NCI-H2196 (cell line): Measurements from ENCODE around the gene DOCK9.
"Not testable (repeated sequence)": the region's sequence is repeated elsewhere in the genome, so short reads cannot be mapped to it uniquely, and the experiment has no call there.

Source experiments
- DNase-seq: peaks from one replicate; lab custom pipeline; 2025; ENCODE audit not compliant: unreplicated experiment; lab: John Stamatoyannopoulos, UW

The DOCK9 gene

GRCh38 chr13:98779695-98780094, 198.2 kb downstream of the DOCK9 start:
- DNase-seq, result no peak

DNA sequence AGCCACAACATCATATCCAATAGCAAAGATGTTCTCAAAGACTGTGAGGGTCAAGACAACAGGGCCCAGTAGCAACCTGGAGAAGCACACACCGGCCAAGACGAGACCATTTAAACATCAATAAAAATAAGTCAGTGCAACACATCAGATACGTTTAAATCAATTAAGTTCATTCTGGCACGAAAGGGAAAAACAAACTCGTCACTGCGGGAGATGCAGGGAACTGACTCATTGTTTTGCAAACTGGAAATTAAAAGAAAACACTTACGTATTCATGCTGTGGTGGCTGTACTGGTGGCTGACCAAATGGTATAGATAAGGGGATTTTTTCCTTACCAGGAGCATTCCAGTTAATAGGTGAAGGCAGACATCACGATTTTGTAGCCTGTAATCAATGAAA, 199.1 kb downstream of the DOCK9 start:
- DNase-seq, result no peak

DNA sequence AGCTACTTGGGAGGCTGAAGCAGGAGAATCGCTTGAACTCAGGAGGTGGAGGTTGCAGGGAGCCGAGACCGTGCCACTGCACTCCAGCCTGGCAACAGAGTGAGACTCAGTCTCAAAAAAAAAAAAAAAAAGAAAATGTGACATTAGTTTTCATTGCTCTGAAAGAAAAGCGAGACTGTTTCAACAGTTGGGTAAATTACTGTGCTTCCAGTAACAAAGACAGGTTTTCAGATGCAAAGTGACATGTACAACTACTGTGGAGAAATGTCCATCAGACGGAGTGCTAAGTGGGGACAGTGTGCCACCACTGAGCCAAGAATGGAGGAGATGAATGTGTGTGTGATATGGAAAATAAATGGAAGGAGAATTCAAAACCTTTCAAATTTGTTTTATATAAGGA, 201.2 kb downstream of the DOCK9 start:
- no peak for DNase-seq

- no peak for DNase-seq
These were observed 201.8 kb downstream of the DOCK9 start for GRCh38 chr13:98775844-98776598.

- no peak for DNase-seq
These were observed 202.5 kb downstream of the DOCK9 start for GRCh38 chr13:98775386-98775785.

GRCh38 chr13:98774776-98775175, 203.1 kb downstream of the DOCK9 start:
- DNase-seq, result no peak

- DNase-seq, result no peak
These were observed 203.9 kb downstream of the DOCK9 start for GRCh38 chr13:98773921-98774320.

GRCh38 chr13:98772794-98773452, 204.9 kb downstream of the DOCK9 start:
- no peak for DNase-seq

DNA sequence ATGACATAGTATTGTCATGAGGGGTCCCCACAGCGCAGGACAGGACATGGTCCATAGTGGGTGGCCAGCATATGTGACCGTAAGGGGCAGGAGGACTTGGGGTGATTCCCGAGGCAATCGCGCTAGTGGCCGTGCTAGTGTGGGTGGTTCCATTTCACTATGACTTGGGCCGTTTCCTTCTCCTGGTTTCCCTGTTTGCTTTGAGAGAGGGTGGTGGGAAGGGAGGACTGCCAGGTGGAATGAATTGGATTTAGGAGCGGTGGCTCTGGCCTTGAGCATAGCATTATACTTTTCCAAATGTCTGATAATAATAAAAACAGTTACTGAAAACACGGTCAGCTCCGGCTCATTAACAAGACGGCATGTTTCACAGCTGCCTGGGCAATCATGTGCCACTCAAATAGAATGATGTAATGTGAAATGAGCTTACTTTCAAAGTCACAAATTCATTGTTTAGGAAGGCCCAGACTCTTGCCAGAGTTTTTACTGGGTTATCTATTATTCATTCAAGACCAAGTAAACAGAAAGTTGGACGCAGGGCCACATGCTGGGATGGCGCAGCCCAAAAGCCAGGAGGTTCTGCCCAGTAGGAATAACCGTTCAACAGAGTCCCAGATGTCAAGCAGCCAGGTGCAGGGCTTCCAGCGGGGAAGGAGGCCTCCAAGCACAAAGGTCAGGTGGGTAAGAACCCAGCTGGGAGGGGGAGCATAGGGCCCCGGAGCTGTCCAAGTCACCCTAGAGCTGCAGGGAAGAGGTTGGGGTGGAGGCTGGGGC, 205.8 kb downstream of the DOCK9 start:
- no peak for DNase-seq

- DNase-seq, result no peak
These were observed 208.1 kb downstream of the DOCK9 start for GRCh38 chr13:98769736-98770135.

DNA sequence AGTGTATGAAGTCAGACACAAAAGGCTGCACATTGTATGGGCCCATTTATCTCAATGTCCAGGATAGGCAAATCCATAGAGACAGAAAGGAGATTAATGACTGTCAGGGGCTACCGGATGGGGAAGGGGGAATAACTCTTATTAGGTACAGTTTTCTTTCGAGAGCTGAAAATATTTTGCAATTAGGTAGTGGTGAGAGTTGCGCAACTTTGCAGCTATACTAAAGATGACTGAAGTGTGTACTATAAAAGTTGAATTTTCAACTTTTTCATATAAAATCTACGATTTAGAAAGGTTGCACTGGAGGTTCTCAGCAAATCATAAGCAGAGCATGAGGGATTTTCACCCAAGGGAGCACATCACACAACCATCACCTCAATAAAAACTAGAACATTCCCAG, 209.3 kb downstream of the DOCK9 start:
- DNase-seq, result no peak

DNA sequence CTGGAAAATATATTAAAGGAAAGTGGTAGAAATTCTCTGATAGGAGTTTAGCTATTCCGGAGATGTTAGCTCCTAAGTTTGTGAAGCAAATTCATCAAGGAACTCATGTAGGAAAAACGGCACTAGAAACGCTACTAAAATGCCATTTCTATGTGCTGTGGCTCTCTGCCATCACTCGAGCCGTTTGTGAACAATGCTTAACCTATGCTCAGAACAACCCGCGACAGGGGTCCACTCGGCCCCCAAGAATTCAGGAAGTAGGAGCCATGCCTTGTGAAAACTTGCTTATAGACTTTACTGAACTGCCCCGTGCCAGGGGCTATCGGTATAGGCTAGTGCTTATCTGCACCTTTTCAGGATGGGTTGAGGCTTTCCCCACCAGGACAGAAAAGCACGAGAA, 211.2 kb downstream of the DOCK9 start:
- no peak for DNase-seq

DNA sequence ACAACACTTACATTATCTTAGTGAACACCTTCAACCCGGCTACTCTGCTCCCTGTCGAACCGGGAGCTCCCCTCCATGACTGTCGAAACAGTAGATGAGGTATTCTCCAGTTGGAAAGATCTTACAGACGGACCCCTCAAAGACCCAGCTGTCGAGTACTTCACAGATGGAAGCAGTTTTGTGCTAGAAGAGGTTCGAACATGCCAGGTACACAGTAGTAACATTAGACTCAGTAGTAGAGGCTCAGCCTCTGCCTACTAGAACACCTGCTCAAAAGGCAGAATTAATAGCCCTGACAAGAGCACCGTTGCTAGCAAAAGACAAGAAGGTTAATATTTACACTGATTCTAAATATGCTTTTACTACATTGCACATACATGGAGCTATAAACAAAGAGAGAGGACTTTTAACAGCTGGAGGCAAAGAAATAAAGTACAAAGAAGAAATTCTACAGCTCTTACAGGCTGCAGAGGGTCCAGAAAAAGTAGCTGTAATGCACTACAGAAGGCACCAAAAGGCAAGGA, 211.8 kb downstream of the DOCK9 start:
- no peak for DNase-seq

GRCh38 chr13:98761986-98762616, 215.8 kb downstream of the DOCK9 start:
- no peak for DNase-seq

DNA sequence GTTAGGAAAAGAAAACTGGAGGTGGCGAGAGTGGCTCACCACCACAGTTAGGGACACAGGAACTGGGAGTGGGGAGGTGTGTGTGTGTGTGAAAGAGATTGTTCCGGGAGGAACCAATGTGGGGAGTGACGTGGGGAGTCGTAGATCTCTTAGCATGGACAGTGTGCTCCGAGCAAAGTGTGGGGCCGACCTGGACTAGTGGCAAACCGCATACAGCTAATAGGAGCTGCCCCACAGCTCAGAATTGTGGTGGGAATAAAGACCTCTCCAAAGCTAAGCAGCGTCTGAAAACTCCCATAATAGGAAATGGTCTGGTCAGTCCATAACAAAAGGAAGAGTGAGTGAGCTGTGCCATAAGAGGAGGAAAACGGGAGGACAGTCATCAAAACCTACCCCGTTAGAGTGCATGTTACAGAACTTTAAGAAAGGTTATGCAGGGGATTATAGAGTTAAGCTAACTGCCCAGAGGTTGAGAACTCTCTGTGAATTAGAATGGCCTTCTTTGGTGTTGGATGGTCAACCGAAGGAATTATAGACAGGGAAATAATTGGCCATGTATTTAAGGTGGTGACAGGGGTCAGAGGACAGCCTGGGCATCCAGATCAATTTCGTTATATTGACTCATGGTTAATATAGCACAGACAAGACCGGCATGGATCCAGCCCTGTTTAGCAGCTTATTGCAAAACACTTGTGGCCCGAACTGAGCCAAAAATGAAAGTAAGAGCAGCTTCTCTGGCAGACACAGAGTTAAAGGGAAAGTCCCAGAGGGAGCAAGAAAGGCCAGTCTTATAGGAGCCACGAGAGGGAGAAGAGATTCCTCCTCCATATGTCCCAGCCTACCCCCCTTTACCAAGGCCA, 216.5 kb downstream of the DOCK9 start:
- no peak for DNase-seq

DNA sequence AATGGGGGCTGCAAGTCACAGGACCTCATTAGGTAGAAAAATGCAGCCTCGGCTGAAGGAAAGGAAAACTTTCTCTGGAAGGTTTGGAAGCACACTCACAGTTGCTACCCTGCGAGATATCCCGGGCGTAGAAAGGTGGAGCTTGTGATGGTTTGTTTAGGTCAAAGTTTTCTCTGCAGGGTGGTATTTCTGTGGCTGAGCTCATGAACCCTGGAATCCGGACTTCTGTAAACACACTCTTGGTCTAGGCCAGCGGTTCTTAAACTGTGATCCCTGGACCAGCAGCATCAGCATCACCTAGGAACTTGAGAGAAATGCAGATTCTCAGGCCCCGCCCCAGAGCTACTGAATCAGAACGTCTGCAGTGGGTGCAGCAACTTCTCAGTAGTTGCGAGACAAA, 222.1 kb downstream of the DOCK9 start:
- no peak for DNase-seq

GRCh38 chr13:98755116-98755515, 222.7 kb downstream of the DOCK9 start:
- no peak for DNase-seq

GRCh38 chr13:98754468-98754867, 223.4 kb downstream of the DOCK9 start:
- DNase-seq, result not testable (repeated sequence)

DNA sequence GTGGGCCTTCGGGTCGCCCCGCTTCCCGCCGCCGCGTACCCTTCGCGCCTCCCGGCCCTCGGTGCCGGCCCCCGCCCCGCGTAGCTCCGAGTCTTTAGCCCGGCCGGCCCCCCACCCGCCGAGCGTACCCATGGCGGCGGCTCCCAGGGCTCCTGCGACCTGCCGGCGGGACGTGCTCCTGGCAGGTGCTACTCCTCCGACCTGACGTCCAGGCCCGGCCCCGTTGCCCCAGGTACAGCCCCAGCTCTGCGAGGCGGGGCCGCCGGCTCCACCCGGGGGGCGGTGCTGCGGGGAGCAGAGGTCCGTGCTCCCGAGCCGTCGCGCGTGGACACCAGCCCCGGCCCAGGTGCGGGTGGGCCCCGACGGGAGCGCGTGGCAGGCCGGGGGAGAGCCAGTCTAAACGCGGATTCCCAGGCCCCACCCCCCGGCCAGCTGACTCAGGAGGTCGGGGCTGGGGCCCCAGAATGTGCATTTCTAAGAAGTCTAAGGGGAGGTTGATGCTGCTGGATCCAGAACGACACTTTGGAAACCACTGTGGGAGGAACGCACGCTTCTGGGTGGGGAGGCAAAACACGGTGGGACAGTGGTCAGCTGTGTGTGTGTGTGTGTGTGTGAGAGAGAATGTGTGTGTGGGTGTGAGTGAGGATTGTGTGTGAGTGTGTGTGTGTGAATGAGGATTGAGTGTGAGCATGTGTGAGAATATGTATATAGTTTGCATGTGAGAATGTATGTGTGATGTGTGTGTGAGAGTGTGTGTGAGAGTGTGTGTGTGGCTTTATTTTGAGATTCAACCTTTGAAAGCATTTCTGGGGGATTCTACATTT, 225.2 kb downstream of the DOCK9 start, which contains the start of gene SLC15A1:
SLC15A1 (minus strand) TSS at position 206 of the 824 bp plus-strand sequence; CDS start at position 132, 74 bp downstream.
- no peak for DNase-seq
